ENCODE data around the gene DDR2. TPM values are rescaled to one million over a fixed set of nuclear protein-coding genes. Genes with fewer than 3 reads are reported as not detected.

DDR2 gene
- total and polyA plus RNA-seq, 2 of the 4 experiments (the other 2 are of a cell fraction), result 66.1 to 245 TPM

DNA sequence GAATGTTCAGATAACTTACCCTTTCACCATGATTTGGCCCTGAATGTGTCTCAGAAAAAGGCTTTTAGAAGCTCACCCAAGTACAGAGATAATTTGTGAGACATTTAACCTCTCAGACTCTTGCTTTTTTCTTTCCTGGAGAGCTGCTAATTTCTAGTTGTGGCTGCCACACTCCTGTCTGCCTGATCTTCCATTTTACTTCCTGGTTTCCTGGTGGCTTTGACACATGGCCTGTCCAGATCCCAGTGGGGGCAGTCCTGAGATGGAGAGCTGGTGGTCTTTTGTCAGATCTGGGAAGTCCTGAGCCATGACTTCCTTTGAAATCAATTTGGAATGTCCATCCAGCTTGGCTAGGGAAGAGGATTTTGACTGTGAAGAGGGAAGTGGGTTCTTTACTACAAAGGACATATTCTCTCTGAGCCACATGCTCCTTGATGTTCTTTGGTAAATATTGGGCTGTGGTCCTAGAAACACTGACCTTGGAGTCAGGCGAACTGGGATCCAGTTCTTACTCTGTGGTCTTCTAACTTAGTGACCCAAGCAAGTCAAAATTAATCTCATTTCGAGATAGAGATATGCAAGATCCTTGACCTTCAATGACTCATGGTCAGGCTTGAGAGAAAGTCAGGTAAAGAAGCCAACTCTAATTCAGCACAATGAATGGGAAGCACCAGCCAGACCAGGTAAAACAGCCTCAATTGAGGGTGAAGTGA is 80.2 kb downstream of the DDR2 start (continued):
- TF ChIP-seq, protein P1, sequence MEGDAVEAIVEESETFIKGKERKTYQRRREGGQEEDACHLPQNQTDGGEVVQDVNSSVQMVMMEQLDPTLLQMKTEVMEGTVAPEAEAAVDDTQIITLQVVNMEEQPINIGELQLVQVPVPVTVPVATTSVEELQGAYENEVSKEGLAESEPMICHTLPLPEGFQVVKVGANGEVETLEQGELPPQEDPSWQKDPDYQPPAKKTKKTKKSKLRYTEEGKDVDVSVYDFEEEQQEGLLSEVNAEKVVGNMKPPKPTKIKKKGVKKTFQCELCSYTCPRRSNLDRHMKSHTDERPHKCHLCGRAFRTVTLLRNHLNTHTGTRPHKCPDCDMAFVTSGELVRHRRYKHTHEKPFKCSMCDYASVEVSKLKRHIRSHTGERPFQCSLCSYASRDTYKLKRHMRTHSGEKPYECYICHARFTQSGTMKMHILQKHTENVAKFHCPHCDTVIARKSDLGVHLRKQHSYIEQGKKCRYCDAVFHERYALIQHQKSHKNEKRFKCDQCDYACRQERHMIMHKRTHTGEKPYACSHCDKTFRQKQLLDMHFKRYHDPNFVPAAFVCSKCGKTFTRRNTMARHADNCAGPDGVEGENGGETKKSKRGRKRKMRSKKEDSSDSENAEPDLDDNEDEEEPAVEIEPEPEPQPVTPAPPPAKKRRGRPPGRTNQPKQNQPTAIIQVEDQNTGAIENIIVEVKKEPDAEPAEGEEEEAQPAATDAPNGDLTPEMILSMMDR (conservative IDR thresholded peaks at IDR 0.05; ENCODE audit: low read depth, low read length), result no peak
- no peak for TF ChIP-seq CEBPB (IDR thresholded peaks at IDR 0.05; ENCODE audit: low read depth, low read length)
- TF ChIP-seq RAD21 (IDR thresholded peaks at IDR 0.05; ENCODE audit: low read length), result no peak
- TF ChIP-seq SMC3 (IDR thresholded peaks at IDR 0.05; ENCODE audit: low read depth, low read length), result no peak
- TF ChIP-seq, protein P2, sequence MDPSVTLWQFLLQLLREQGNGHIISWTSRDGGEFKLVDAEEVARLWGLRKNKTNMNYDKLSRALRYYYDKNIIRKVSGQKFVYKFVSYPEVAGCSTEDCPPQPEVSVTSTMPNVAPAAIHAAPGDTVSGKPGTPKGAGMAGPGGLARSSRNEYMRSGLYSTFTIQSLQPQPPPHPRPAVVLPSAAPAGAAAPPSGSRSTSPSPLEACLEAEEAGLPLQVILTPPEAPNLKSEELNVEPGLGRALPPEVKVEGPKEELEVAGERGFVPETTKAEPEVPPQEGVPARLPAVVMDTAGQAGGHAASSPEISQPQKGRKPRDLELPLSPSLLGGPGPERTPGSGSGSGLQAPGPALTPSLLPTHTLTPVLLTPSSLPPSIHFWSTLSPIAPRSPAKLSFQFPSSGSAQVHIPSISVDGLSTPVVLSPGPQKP (IDR thresholded peaks at IDR 0.05; ENCODE audit: borderline replicate concordance, low read depth, low read length), result no peak

Data from IMR-90 (cell line).